Endothelial cell of umbilical vein (primary cell): Measurements from ENCODE around the gene PLA2G5. TPM values are rescaled to one million over a fixed set of nuclear protein-coding genes. Genes with fewer than 3 reads are reported as not detected.

Experiments used
- BruUV-seq: library from RNA; stranded (reverse); fragments of 400-500 nt; replicated peaks from 2 replicates; lab custom pipeline; 2021; lab: Mats Ljungman, UMichigan
- CTCF ChIA-PET: fragments of 300-600, 350-600 bp; sonication (Branson Sonifier 250); formaldehyde crosslinking; loops from one replicate; lab custom pipeline; 2021; ENCODE audit warnings: antibody characterized with exemption, inconsistent platforms; lab: Charles Lee
- POLR2A ChIA-PET: fragments of 300-600, 350-600 bp; sonication (Branson Sonifier 250); formaldehyde crosslinking; loops from one replicate; lab custom pipeline; 2021; ENCODE audit warnings: antibody characterized with exemption, inconsistent platforms; lab: Charles Lee
- DNase-seq: peaks from one replicate; pipeline ENCODE4 v3.0.0-alpha.2; 2011; ENCODE audit warnings: low read depth, low spot score
- FAIRE-seq: peaks from 2 replicates; lab custom pipeline; 2011; peaks lifted over from hg19 to GRCh38; lab: Jason Lieb, UNC
- H2AFZ ChIP-seq: 2 replicates; pipeline ENCODE4 v1.6.0; 2012; ENCODE audit warnings: low read depth, low read length, control low read depth, inconsistent platforms
- H3K27ac ChIP-seq: 2 replicates; pipeline ENCODE4 v1.5.1; 2011; ENCODE audit warnings: low read depth, mild to moderate bottlenecking, control low read depth, low read length, moderate library complexity; ENCODE audit not compliant: insufficient read depth
- H3K27me3 ChIP-seq, 2 experiments: 2 replicates each; pipeline versions ENCODE4 v1.6.0 to v1.6.1; 2011; ENCODE audit warnings: low read length in 2 of 2, mixed read lengths in 1 of 2; ENCODE audit not compliant: control insufficient read depth in 2 of 2, insufficient read depth in 2 of 2
- H3K36me3 ChIP-seq, 2 experiments: 2 replicates in 1 of 2; 3 replicates in 1 of 2; pipeline ENCODE4 v1.5.1; 2011; ENCODE audit warnings: low read length in 2 of 2, mild to moderate bottlenecking in 1 of 2, moderate library complexity in 1 of 2; ENCODE audit not compliant: control insufficient read depth in 2 of 2, insufficient read depth in 2 of 2; ENCODE audit errors: extremely low read depth in 1 of 2
- H3K4me1 ChIP-seq: 3 replicates; pipeline ENCODE4 v1.5.1; 2011; ENCODE audit warnings: mild to moderate bottlenecking, low read length; ENCODE audit not compliant: control insufficient read depth, insufficient read depth; ENCODE audit errors: extremely low read depth
- H3K4me2 ChIP-seq: 2 replicates; pipeline ENCODE4 v1.6.1; 2011; ENCODE audit warnings: low read length, control low read depth, mixed read lengths; ENCODE audit not compliant: insufficient read depth
- H3K4me3 ChIP-seq, 3 experiments: fragments of 200-600 bp in 1 of 3; sonication (generic), shearing (Covaris generic) in 1 of 3; replicated peaks in 1 of 3; 2 replicates each; pipeline ENCODE4 v1.5.1; 2011 to 2016; ENCODE audit warnings: control low read depth in 3 of 3, low read length in 3 of 3, mild to moderate bottlenecking in 2 of 3, inconsistent platforms in 1 of 3, low read depth in 1 of 3, moderate library complexity in 1 of 3; ENCODE audit not compliant: insufficient read depth in 1 of 3
- H3K79me2 ChIP-seq: 2 replicates; pipeline ENCODE4 v1.6.0; 2012; ENCODE audit warnings: low read length, inconsistent platforms; ENCODE audit not compliant: control insufficient read depth, insufficient read depth
- H3K9ac ChIP-seq: replicated peaks from 2 replicates; pipeline ENCODE3; 2011; ENCODE audit warnings: low read length, control low read depth; ENCODE audit not compliant: insufficient read depth; ENCODE audit errors: extremely low read depth
- H3K9me1 ChIP-seq: replicated peaks from 3 replicates; pipeline ENCODE4 v1.6.0; 2011; ENCODE audit warnings: mild to moderate bottlenecking, low read length; ENCODE audit not compliant: control insufficient read depth, insufficient read depth; ENCODE audit errors: extremely low read depth
- H3K9me3 ChIP-seq: replicated peaks from 2 replicates; pipeline ENCODE4 v1.5.1; 2012; ENCODE audit warnings: low read length, inconsistent platforms; ENCODE audit not compliant: control insufficient read depth, insufficient read depth
- H4K20me1 ChIP-seq: replicated peaks from 2 replicates; pipeline ENCODE3; 2011; ENCODE audit warnings: mild to moderate bottlenecking, low read length; ENCODE audit not compliant: control insufficient read depth, insufficient read depth; ENCODE audit errors: extremely low read depth
- EZH2 ChIP-seq: IDR thresholded peaks from 2 replicates; pipeline ENCODE4 v1.6.1; 2012; ENCODE audit warnings: borderline replicate concordance, low read depth, mild to moderate bottlenecking, moderate library complexity, low read length, inconsistent platforms; ENCODE audit not compliant: severe bottlenecking
- FOS ChIP-seq: IDR thresholded peaks from 2 replicates; pipeline ENCODE4 v1.6.1; 2011; ENCODE audit warnings: mild to moderate bottlenecking, low read length, moderate library complexity, borderline replicate concordance; ENCODE audit not compliant: insufficient read depth
- GATA2 ChIP-seq: IDR thresholded peaks from 2 replicates; pipeline ENCODE4 v1.7.0; 2011; ENCODE audit warnings: low read depth, mild to moderate bottlenecking, moderate library complexity, mixed read lengths, low read length; ENCODE audit not compliant: insufficient read length, insufficient read depth
- JUN ChIP-seq: IDR thresholded peaks from 2 replicates; pipeline ENCODE4 v1.6.1; 2011; ENCODE audit warnings: borderline replicate concordance, low read depth; ENCODE audit not compliant: insufficient read length, insufficient read depth
- MYC ChIP-seq: IDR thresholded peaks from one replicate; pipeline ENCODE4 v1.6.1; 2011; ENCODE audit warnings: mild to moderate bottlenecking, low read depth, low read length
- POLR2A ChIP-seq: IDR thresholded peaks from 2 replicates; pipeline ENCODE4 v1.6.1; 2012; ENCODE audit warnings: low read depth, mild to moderate bottlenecking, control low read depth, low read length
- POLR2AphosphoS5 ChIP-seq: IDR thresholded peaks from 2 replicates; pipeline ENCODE4 v1.6.1; 2012; ENCODE audit warnings: low read depth, mild to moderate bottlenecking, control low read depth, low read length, moderate library complexity; ENCODE audit not compliant: insufficient read depth
- dilution Hi-C: fragments of 300-500 bp; cut with MboI; formaldehyde crosslinking; loops from one replicate; pipeline ENCODE4 v1.15.0; 2019; ENCODE audit warnings: low sequenced_read_pairs; ENCODE audit not compliant: extremely low pct_ligation_motif_present
- intact Hi-C: fragments of 100-400 bp; cut with micrococcal nuclease; formaldehyde crosslinking; loops from one replicate; pipeline ENCODE4 v1.10.0; 2022
- polyA plus RNA-seq, 4 experiments: library from polyadenylated mRNA; depleted of rRNA in 3 of 4; stranded (reverse) in 3 of 4; unstranded in 1 of 4; fragments of >200 nt; gene quantifications; 2 replicates each; pipeline versions ENCODE4 v1.2.1 to v1.2.3, GENCODE V29; 2011 to 2012; ENCODE audit warnings: missing spikeins in 1 of 4
- total RNA-seq: library from RNA; stranded (reverse); gene quantifications from 2 replicates; pipeline ENCODE4 v1.2.3, GENCODE V29; 2021
- TF ChIP-seq, protein P1 (sequence below): IDR thresholded peaks from 2 replicates; pipeline ENCODE4 v1.6.1; 2011; ENCODE audit not compliant: insufficient read depth, insufficient read length
- TF ChIP-seq, protein P2 (sequence below), 2 donors: IDR thresholded peaks; 1 replicate in 1 of 2; 2 replicates in 1 of 2; pipeline ENCODE4 v1.5.1; 2011; ENCODE audit warnings: low read length in 2 of 2, mild to moderate bottlenecking in 2 of 2, moderate library complexity in 2 of 2, control low read depth in 1 of 2, inconsistent platforms in 1 of 2, low read depth in 1 of 2; ENCODE audit not compliant: insufficient read depth in 1 of 2; ENCODE audit errors: extremely low read depth in 1 of 2

Gene PLA2G5
- total and polyA plus RNA-seq, 2 donors (not counting 3 experiments of a cell fraction or from before 2014, with no cell fraction given), result 0.06 TPM; not detected in 1

- no peaks in the 10 kb centered on the region for H3K36me3 ChIP-seq
- H3K9me1 ChIP-seq, result no peaks in the 10 kb centered on the region
- H4K20me1 ChIP-seq, result no peaks in the 10 kb centered on the region
- BruUV-seq, result no TSS peak
- POLR2A ChIA-PET, result no interaction called here
- no peak for FAIRE-seq
- CTCF ChIA-PET, result no interaction called here
- TF ChIP-seq EZH2, result no peak
- TF ChIP-seq, protein P1, sequence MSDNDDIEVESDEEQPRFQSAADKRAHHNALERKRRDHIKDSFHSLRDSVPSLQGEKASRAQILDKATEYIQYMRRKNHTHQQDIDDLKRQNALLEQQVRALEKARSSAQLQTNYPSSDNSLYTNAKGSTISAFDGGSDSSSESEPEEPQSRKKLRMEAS, result no peak
- no peak for TF ChIP-seq FOS
- TF ChIP-seq JUN, result no peak
- TF ChIP-seq, protein P2, sequence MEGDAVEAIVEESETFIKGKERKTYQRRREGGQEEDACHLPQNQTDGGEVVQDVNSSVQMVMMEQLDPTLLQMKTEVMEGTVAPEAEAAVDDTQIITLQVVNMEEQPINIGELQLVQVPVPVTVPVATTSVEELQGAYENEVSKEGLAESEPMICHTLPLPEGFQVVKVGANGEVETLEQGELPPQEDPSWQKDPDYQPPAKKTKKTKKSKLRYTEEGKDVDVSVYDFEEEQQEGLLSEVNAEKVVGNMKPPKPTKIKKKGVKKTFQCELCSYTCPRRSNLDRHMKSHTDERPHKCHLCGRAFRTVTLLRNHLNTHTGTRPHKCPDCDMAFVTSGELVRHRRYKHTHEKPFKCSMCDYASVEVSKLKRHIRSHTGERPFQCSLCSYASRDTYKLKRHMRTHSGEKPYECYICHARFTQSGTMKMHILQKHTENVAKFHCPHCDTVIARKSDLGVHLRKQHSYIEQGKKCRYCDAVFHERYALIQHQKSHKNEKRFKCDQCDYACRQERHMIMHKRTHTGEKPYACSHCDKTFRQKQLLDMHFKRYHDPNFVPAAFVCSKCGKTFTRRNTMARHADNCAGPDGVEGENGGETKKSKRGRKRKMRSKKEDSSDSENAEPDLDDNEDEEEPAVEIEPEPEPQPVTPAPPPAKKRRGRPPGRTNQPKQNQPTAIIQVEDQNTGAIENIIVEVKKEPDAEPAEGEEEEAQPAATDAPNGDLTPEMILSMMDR (IDR thresholded peaks at IDR 0.05; ENCODE audit: extremely low read depth in 1 of 2, insufficient read depth in 1 of 2, low read depth in 1 of 2, low read length in 2 of 2), result no peak
- no peak for TF ChIP-seq POLR2A
- TF ChIP-seq POLR2AphosphoS5, result no peak
- no peak for TF ChIP-seq MYC
- TF ChIP-seq GATA2, result no peak
- intact Hi-C loops (no loop called here), dilution Hi-C loops (no loop called here)
- no peak for DNase-seq
- H3K4me2 ChIP-seq, result no peak overlapping the region
- no peaks in the 10 kb centered on the region for H3K27me3 ChIP-seq
- no peak overlapping the region for H2AFZ ChIP-seq
- H3K4me3 ChIP-seq, result no peak overlapping the region
- H3K79me2 ChIP-seq, result no peaks in the 10 kb centered on the region
- no peak overlapping the region for H3K27ac ChIP-seq
- H3K9me3 ChIP-seq, result no peaks in the 10 kb centered on the region
- H3K4me1 ChIP-seq, result no peaks in the 10 kb centered on the region
- no peak overlapping the region for H3K9ac ChIP-seq
Observed at GRCh38 chr1:20139776-20140612, 70.0 kb downstream of the PLA2G5 start.
